T1000 (cell line): Measurements from ENCODE around the gene AADAT.
"Not testable (repeated sequence)": the region's sequence is repeated elsewhere in the genome, so short reads cannot be mapped to it uniquely, and the experiment has no call there.

Experiments used
- DNase-seq: peaks from one replicate; lab custom pipeline; 2025; ENCODE audit warnings: mixed read lengths; lab: John Stamatoyannopoulos, UW

AADAT gene

DNA sequence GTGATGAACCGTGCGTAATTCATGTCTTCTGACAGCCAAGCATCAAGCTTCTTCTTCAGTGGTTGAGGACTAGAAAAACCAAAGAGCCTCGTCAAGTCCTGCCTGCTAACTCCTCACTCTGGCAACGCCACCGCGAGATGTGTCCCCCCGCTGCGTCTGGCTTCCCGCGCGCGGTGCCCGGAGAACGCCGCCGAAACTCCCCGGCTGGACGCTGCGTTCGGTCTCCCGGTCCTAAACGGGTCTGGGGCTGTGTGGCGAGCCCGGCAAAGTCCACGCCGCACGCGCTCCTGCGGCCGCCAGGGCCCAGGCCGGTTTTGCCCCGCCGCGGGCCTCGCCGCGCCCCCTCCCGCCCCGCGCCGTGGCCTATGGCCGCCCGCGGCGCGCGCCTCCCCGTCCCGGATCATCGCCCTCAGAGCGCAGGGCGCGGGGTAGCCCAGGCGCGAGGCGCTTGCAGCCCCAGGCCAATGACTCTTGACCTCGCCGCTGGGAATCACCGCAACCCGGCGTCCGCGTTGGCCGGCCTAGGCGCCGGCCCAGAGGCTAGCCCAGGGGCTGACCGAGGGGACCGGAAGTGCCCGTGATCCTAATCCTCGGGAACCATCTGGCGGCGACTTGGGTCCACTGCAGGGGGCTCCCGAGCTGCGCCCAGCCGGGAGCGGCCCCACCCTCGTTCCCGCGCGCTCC, at the start of gene AADAT:
Gene AADAT, minus strand, starts transcription at position 289 of the 684 bp plus-strand sequence. Its CDS starts 266 bp downstream, at position 23.
- peak; percentile 69 for DNase-seq

DNA sequence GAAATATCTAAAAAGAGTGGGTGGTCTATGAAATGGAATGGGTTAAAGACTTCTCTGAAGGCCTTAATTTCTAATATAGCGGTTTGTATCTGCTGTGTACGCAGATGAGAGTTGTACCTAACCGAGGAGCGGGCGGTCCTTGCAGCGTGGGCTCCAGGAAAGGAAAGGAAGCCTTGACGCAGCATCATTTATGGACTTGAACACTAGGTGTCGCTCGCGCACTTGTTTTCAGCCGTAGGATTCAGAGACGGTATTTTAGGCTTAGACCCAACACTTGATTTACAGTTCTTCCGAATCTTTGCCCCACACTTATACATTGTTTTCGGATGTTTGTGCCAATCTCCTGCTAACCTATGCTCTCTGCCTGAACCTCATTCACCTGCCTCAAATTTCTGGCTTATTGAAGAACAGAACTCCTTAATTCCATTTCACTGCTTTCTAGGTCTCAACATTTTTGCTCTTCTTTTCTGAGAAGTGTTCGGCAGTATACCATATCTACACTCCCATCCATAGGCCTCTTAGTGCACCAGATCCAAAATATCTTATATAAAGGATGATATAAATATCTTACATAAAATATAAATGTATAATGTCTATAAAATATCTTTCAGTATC, 48.9 kb upstream of the AADAT start:
- peak; percentile 16 for DNase-seq

GRCh38 chr4:170137927-170138326, 48.2 kb upstream of the AADAT start:
- no peak for DNase-seq

GRCh38 chr4:170137466-170137865, 47.7 kb upstream of the AADAT start:
- no peak for DNase-seq

- DNase-seq, result no peak
Measured at GRCh38 chr4:170134821-170135220, 45.1 kb upstream of the AADAT start.

GRCh38 chr4:170128219-170128804, 38.6 kb upstream of the AADAT start:
- no peak for DNase-seq

- no peak for DNase-seq
Measured at GRCh38 chr4:170127758-170128157, 38.0 kb upstream of the AADAT start.

GRCh38 chr4:170124406-170124805, 34.6 kb upstream of the AADAT start:
- no peak for DNase-seq

DNA sequence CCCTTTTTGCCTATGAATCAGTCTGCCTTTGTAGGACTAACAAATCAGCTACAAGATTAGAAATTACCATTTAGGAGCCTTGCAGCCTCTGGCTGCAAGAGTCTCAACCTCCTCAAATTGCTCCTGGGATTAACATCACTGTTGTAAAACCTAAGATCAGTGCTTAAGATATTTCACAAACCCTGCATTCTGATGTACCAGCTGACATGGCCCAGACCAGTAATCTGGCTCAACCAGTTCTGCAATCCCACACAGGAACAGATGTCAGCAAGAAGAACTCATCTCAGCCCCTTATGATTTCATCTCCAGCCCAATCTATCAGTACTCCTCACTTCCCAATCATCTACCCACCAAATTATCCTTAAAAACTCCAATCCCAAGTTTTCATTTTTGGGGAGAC, 32.5 kb upstream of the AADAT start:
- DNase-seq, result no peak

DNA sequence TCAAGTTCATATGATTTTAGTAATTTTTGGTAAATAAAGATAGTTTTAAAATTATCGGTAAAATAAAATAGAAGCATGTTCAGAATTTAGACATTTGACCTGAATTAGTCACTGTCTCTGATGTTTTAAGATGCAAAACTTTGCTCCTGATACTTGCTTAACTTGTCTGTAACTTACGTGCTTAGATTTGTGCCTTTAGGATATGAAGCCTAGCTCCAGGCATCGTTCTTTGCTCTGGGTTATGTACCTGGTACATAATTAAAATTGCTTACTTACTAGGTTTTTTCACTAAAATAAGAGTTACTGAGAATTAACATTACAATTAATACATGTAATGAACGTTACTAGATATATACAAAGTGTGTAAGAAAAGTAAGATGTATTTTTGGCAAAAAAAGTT, 24.9 kb upstream of the AADAT start:
- no peak for DNase-seq

GRCh38 chr4:170114183-170114582, 24.4 kb upstream of the AADAT start:
- DNase-seq, result not testable (repeated sequence)

DNA sequence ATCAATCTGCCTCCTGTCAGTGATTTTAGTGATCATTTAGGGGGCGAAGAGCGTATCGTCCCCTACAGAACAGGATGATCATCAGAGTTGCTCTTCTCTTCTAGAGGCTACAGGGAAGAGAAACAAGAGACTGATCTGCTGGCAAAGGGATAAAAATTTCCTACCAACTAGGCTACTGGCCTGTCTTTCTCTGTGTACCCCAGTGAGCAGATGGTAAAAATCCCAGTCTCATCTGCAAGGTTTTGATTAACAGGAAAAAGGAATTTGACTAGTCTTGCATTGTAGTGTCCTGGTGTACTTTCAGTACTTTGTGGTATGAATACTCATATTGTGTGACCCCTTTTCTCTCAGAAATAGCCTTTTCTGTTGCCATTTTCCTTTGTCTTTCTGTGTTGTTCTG, 21.8 kb upstream of the AADAT start:
- no peak for DNase-seq

DNA sequence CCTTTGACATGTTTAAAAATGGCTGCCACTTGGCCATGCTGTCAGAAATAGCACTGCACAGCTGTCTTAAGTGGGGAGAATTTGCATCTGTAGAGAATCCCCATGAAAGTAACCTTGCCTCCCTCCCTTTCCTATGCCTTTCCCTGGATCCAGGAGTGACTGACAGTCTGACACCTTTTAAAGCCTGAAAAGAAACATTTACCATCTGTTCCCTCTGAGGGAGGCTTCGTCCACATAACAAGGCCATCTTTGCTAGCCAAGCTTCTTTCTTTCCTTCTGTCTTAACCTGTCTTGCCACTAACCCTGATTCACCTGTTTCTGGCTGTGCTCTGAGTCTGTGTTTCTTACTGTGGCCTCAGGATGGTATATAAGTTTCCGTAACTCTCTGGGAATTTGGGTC, 21.3 kb upstream of the AADAT start:
- no peak for DNase-seq

DNA sequence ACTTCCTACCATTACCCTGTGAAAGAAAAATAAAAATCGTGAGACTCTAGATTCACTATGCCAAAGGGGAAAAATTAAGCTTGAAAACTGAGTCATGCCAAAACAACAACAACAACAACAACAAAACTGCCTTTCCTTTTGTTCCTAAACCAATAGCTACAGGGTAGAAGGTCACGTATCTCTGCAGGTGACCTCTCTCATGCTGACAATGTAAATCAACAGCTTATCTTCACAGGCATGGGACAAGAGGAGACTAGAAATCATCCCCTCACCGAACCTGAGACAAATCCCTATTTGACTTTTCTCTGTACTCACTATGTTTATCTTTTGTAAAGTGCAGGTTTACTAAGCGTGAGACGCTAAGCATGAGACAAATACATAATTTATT, 20.5 kb upstream of the AADAT start:
- no peak for DNase-seq

DNA sequence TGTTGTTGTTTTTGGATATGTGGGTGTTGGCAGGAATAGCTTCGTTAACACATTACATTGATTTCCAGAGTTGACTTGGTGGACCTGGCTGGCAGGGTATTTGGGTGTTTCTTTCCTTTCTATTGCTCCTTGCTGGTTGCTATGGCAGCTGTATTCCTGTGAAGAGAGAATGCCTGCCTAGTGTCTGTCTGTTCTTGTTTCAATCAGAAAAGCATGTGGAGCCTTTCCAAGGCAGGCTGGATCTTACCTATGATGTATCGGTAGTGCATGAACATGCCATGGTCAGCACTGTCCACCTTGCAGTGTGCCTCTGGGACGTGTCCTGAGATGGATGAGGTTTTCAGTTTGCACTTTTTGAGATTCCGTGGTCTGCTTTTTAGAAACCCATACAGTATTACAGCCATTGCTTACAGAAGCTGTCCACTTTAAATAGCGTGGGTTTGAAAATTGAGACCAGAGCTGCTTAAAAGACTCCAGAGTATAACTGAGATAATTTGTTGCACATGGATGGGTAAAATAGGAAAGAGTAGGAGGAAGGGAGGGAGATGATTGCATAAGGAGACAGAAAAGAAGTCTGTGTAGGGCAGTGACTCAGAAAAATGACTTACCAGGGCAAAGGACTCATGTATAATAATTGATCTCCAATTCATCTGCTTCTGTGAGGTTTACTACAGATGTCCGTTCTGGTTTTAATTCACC, 20.0 kb upstream of the AADAT start:
- DNase-seq, result no peak

- no peak for DNase-seq
Measured at GRCh38 chr4:170106900-170107299, 17.1 kb upstream of the AADAT start.

DNA sequence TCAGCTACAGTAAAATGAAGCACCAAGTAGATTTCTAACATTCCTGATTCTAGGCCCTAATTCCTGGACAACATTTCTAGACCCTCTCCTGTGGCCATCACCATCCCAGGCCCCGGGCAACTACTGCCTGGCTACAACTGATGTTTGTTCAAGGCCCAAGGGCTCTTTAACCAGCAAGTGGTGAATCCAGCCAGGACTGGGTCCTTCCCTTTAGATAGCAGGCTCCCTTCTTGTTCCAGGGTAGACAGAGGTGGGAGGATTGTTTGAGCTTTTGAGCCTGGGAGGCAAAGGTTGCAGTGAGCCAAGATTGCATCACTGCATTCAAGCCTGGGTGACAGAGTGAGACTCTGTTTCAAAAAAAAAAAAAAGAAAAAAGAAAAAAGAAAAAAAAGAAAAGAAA, 12.7 kb upstream of the AADAT start:
- no peak for DNase-seq

GRCh38 chr4:170098171-170098570, 8.4 kb upstream of the AADAT start:
- DNase-seq, result not testable (repeated sequence)

DNA sequence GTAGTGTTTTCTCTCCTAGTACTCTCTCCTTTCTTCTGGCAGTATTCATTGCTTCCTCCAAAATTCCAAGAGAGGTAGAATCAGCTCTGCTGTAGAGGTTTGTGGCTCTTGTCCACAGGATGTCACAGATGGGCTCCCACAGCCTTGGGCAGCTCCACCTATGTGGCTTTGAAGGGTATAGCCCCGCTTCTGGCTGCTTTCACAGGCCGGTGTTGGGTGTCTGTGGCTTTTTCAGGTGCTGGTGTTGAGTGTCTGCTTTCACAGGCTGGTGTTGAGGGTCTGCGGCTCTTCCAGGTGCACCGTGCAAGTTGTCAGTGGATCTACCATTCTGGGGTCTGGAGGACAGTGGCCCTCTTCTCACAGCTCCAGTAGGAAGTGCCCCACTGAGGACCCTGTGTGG, 7.9 kb upstream of the AADAT start:
- DNase-seq, result no peak

GRCh38 chr4:170093973-170094535, 4.3 kb upstream of the AADAT start:
- DNase-seq, result no peak

GRCh38 chr4:170091069-170091696, 1.4 kb upstream of the AADAT start:
- DNase-seq, result no peak
